GM12875 (cell line): ENCODE results near the gene TUBA8.
"Not testable (repeated sequence)": the region's sequence is repeated elsewhere in the genome, so short reads cannot be mapped to it uniquely, and the experiment has no call there.

ENCODE experiments used
- H3K4me3 ChIP-seq: one replicate; pipeline ENCODE4 v1.5.1; 2011; ENCODE audit warnings: low read depth, low read length, control low read depth
- CTCF ChIP-seq: IDR thresholded peaks from 2 replicates; pipeline ENCODE4 v1.5.1; 2011; ENCODE audit warnings: low read depth, mild to moderate bottlenecking, control low read depth, inconsistent platforms, low read length, moderate library complexity, borderline replicate concordance; ENCODE audit not compliant: insufficient read depth

TUBA8 gene

GRCh38 chr22:18101536-18101935, 9.1 kb upstream of the TUBA8 start:
- no peak overlapping the region for H3K4me3 ChIP-seq
- TF ChIP-seq CTCF: no peak

DNA sequence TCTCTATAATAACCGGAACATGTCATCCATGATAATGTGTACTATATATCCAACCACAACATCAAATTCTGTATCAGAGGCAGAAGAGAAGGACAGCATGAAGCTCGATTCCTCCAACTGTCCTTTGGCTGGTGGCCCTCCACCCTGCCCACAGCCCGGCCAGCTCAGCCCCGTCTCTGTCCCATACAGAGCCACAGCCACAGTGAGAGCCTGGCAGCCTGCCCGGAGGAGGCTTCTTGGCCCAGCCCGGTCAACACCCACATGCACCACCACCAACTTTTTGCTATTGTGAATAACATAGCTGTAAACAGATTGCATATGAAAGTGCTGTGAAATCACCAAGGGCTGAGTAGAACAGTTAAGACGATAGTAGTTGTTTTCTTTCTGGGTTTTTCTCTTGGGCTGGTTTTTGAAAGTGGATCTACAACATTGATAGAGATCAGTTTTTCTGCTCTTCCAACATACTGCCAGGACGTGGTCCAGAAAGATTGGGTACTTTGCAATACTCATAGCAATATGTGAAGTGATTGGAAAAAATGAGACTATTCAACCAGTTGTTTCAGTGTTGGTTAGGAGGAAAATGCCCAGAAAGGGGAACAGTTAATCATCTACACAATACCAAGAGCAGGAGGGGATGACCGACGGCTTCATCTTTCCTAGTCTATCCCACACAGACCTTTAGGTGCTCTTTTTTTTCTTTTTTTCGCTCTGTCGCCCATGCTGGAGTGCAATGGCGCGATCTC, 6.9 kb upstream of the TUBA8 start:
- no peak for TF ChIP-seq CTCF

GRCh38 chr22:18104566-18104965, 6.0 kb upstream of the TUBA8 start:
- TF ChIP-seq CTCF: no peak
- no peak overlapping the region for H3K4me3 ChIP-seq

More for the DNA sequence above, 6.9 kb upstream of the TUBA8 start:
- no peak overlapping the region for H3K4me3 ChIP-seq

DNA sequence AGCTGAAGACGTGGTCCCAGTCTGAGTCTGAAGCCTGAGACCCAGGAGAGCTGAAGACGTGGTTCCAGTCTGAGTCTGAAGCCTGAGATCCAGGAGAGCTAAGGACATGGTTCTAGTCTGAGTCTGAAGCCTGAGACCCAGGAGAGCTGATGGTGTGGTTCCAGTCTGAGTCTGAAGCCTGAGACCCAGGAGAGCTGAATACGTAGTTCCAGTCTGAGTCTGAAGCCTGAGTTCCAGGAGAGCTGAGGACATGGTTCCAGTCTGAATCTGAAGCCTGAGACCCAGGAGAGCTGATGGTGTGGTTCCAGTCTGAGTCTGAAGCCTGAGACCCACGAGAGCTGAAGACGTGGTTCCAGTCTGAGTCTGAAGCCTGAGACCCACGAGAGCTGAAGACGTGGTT, 4.6 kb upstream of the TUBA8 start:
- peak overlapping the region; percentile 21 for H3K4me3 ChIP-seq

- not testable (repeated sequence) for H3K4me3 ChIP-seq
Measured at GRCh38 chr22:18106550-18107341, 3.9 kb upstream of the TUBA8 start.

- no peak overlapping the region for H3K4me3 ChIP-seq
- TF ChIP-seq CTCF: no peak
Measured at GRCh38 chr22:18108187-18108586, 2.4 kb upstream of the TUBA8 start.

GRCh38 chr22:18109410-18110193, 1.0 kb upstream of the TUBA8 start:
- peak overlapping the region; percentile 48 for H3K4me3 ChIP-seq
- no peak for TF ChIP-seq CTCF
